ENCODE results near the gene NR6A1.
A peak's percentile ranks its signal among the peaks of the same experiment; 100 is the strongest.

Gene NR6A1

GRCh38 chr9:124680714-124681390 is 90.3 kb downstream of the NR6A1 start:
- DNase-seq = no peak

- DNase-seq = no peak
Measured at GRCh38 chr9:124680049-124680448, 91.1 kb downstream of the NR6A1 start.

GRCh38 chr9:124676159-124676551 is 95.0 kb downstream of the NR6A1 start:
- no peak for DNase-seq

- no peak for DNase-seq
Measured at GRCh38 chr9:124675261-124676158, 95.6 kb downstream of the NR6A1 start.

GRCh38 chr9:124674651-124675050 is 96.5 kb downstream of the NR6A1 start:
- DNase-seq = no peak

- no peak for DNase-seq
Measured at GRCh38 chr9:124673063-124673462, 98.0 kb downstream of the NR6A1 start.

GRCh38 chr9:124671861-124672260 is 99.2 kb downstream of the NR6A1 start:
- no peak for DNase-seq

GRCh38 chr9:124666642-124667041 is 104.5 kb downstream of the NR6A1 start:
- DNase-seq = no peak

- DNase-seq = no peak
Measured at GRCh38 chr9:124665391-124666058, 105.6 kb downstream of the NR6A1 start.

GRCh38 chr9:124664143-124664542 is 107.0 kb downstream of the NR6A1 start:
- no peak for DNase-seq

- no peak for DNase-seq
Measured at GRCh38 chr9:124663046-124663961, 107.8 kb downstream of the NR6A1 start.

GRCh38 chr9:124662561-124662960 is 108.5 kb downstream of the NR6A1 start:
- DNase-seq = no peak

GRCh38 chr9:124661271-124661670 is 109.8 kb downstream of the NR6A1 start:
- DNase-seq = peak; percentile 27

GRCh38 chr9:124660341-124660801 is 110.7 kb downstream of the NR6A1 start:
- DNase-seq = peak; percentile 41

- peak; percentile 62 for DNase-seq
Measured at GRCh38 chr9:124659099-124659659, 111.9 kb downstream of the NR6A1 start.

- DNase-seq = peak; percentile 82
Measured at GRCh38 chr9:124658165-124659017, 112.7 kb downstream of the NR6A1 start.

- DNase-seq = no peak
Measured at GRCh38 chr9:124657516-124657915, 113.6 kb downstream of the NR6A1 start.

- no peak for DNase-seq
Measured at GRCh38 chr9:124654431-124654830, 116.7 kb downstream of the NR6A1 start.

GRCh38 chr9:124652615-124653393 is 118.3 kb downstream of the NR6A1 start:
- DNase-seq = peak; percentile 8

GRCh38 chr9:124652203-124652602 is 118.9 kb downstream of the NR6A1 start:
- no peak for DNase-seq
